ENCODE data around the gene IGSF1.
"Not testable (repeated sequence)": the region's sequence is repeated elsewhere in the genome, so short reads cannot be mapped to it uniquely, and the experiment has no call there.

Gene IGSF1

DNA sequence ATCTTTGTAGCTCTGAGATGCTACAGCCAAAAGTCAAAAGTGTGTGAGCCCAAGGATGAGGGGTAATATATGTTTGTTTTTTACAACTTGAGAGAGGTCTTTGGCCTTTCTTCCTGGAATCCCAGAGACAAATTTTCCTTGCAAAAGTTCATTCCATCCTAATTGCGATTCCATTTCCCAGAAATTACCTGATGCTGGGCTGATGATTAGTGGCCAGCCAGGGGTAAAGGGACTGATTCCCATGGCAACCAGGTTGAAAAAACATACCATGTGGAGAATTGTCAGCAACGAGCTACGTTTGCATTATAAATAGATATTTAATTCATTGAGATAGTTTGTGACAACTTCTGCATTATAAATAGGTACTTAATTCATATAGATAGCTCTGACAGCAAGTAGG is 17.8 kb downstream of the IGSF1 start:
- no peak for DNase-seq

- no peak for DNase-seq
These were observed 19.0 kb downstream of the IGSF1 start for GRCh38 chrX:131270080-131270479.

GRCh38 chrX:131264665-131265064 is 24.4 kb downstream of the IGSF1 start:
- no peak for DNase-seq

DNA sequence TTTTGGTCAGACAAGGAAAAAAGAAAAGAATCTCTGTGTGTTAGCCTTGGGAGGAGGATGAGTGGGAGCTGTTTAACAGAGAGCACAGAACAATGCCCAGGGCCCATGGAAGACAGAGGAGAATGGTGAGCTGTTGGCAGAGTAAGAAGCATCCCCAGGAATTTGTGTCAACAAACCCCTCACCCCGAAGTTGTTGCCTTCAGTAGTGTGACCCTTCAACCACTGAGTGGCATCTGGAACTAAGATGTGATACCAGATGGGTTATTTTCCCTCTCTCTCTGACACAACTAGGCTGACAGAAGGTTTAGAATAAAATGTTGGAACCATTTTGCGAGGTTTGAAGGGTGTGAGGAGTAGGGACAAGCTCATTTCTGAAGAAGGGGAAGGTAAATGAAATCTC is 25.1 kb downstream of the IGSF1 start:
- DNase-seq, result no peak

DNA sequence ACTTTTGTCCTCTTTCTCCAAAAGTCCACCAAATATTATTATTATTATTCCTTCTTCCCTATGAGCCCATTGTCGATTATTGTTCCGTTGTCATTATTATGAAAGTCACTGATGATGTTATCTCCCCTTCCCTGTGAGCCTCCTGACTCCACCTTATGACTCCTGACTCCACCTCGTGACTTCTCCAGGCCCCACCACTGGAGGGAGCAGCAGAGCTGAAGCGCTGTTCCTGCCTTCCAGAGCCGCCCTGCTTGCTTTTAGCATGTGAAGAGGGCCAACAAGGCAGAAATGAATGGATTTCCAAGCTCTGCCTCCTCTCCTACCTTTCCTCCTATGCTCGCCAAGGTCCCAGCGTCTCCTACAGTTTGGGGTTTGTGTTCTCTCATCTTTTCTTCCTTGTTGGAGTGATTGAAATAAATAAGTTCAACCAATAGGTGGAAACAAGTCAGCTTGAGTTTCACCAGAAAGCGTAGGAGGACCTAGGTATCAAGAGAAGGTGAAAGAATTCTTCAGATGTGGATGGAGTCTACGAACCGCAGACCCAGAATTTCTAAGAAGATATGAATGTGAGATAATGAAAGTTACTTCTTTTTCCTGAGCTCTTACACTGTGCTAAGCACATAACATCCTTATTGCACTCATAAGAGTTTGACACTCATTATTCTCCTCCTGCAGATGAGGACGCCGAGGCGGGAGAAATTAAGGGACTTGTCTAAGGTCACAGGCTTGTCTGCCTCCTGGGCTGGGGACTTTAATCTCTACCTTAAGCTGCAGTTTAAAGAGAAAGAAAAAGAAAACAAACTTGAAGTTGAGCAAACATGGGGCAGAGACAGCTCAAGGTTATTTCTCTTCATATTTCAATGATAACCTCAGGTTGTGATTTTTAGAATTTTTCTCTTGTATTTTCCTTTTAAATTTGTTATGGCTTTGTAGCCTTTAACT is 26.1 kb downstream of the IGSF1 start:
- DNase-seq, result no peak

DNA sequence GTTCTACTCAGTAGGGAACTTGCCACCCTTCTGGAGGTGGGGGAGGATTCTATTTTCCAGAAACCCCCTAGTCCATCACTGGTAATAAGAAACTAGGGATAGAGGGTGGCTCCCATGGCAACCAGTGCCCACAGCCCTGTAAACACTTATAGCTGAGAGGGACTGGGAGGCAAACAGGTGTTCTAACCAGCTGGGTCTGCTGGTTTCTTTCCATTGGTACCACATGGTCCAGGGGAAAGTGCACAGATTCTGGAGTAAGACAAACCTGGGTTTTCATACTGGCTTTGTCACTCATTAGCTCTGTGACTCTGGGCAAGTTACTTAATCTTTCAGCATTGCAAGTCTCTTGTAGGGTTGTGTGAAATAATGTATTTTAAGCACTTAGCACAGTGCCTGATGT is 26.9 kb downstream of the IGSF1 start:
- DNase-seq, result no peak

- DNase-seq, result no peak
These were observed 31.7 kb downstream of the IGSF1 start for GRCh38 chrX:131257367-131257766.

DNA sequence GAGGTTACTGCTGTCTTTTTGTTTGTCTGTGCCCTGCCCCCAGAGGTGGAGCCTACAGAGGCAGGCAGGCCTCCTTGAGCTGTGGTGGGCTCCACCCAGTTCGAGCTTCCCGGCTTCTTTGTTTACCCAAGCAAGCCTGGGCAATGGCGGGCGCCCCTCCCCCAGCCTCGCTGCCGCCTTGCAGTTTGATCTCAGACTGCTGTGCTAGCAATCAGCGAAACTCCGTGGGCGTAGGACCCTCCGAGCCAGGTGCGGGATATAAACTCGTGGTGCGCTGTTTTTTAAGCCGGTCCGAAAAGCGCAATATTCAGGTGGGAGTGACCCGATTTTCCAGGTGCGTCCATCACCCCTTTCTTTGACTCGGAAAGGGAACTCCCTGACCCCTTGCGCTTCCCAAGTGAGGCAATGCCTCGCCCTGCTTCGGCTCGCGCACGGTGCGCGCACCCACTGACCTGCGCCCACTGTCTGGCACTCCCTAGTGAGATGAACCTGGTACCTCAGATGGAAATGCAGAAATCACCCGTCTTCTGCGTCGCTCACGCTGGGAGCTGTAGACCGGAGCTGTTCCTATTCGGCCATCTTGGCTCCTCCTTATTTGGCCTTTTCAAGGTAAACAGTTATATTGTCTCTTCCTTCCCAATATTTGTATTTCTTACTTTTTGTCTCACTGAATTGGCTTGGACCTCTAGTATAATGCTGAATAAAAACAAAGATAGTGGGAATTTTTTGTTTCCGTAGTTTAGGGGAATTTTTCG is 37.9 kb downstream of the IGSF1 start:
- not testable (repeated sequence) for DNase-seq

- DNase-seq, result no peak
These were observed 50.0 kb downstream of the IGSF1 start for GRCh38 chrX:131239057-131239456.

GRCh38 chrX:131237363-131237762 is 51.7 kb downstream of the IGSF1 start:
- no peak for DNase-seq

GRCh38 chrX:131235768-131236545 is 53.1 kb downstream of the IGSF1 start:
- no peak for DNase-seq

DNA sequence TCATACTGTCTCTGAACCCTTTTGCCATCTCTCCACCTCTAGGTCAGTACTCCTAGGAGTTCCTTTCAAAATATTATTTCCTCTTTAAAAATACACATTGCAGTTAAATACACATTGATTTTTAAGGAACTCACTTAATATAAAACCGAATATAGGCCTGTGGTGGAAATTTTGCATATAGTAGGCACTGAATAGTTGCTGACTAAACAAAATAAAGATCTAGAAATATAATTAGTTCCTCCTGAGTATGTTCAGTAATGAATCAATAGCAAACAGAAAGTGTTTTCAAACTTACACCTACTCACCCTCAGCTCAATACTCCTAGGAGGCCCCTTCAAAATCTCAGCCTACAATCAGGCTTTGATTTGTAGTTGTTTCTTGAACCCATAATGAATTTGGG is 61.5 kb downstream of the IGSF1 start:
- DNase-seq, result no peak

GRCh38 chrX:131226591-131226990 is 62.5 kb downstream of the IGSF1 start:
- DNase-seq, result no peak

DNA sequence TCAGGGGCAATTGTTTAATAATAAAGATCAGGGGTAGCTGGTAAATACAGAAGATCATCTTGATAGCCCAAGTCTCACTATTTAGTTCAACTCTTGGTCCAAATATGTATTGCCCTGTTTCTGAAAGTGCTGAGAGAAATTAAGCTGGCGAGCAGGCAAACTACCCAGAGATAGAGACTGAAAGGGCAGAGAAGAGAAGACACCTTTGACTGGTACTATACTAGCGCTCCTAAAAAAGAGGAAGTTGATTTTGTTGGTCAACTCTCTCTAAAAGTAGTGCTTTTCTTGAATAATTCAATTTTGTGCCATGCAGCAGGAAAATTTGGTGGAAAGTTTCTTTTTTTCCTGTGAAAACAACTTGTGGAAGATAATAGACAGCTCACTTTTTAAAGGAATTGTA is 64.0 kb downstream of the IGSF1 start:
- DNase-seq, result no peak
